Neural crest cell (in vitro differentiated cells): Measurements from ENCODE around the gene ADRB1. TPM values are rescaled to one million over a fixed set of nuclear protein-coding genes. Genes with fewer than 3 reads are reported as not detected.

Source experiments
- DNase-seq: peaks from one replicate; pipeline ENCODE4 v3.0.0; 2021; ENCODE audit warnings: low read depth, mixed read lengths, low spot score
- H3K27ac Mint-ChIP-seq: one replicate; pipeline ENCODE4 v1.8.0; 2021; ENCODE audit warnings: mild to moderate bottlenecking, mixed read lengths; ENCODE audit not compliant: unreplicated experiment
- H3K27me3 Mint-ChIP-seq: 2 replicates; pipeline ENCODE4 v1.8.0; 2021; ENCODE audit warnings: low read depth, mild to moderate bottlenecking, mixed read lengths
- H3K36me3 Mint-ChIP-seq: 2 replicates; pipeline ENCODE4 v1.8.0; 2021; ENCODE audit warnings: low read depth, mild to moderate bottlenecking, mixed read lengths
- H3K4me1 Mint-ChIP-seq: 2 replicates; pipeline ENCODE4 v1.8.0; 2021; ENCODE audit warnings: mixed read lengths
- H3K4me3 Mint-ChIP-seq: one replicate; pipeline ENCODE4 v1.8.0; 2021; ENCODE audit warnings: mild to moderate bottlenecking, mixed read lengths
- H3K9me3 Mint-ChIP-seq: 2 replicates; pipeline ENCODE4 v1.8.0; 2021; ENCODE audit warnings: mixed read lengths
- total RNA-seq: library from RNA; stranded (reverse); gene quantifications from 2 replicates; pipeline ENCODE4 v1.2.1, GENCODE V29; 2021
- TF ChIP-seq, protein P1 (sequence below): fragments of 200-600 bp; sonication (generic); conservative IDR thresholded peaks from 2 replicates; pipeline ENCODE4 v1.5.0; 2021; ENCODE audit warnings: antibody characterized with exemption, mild to moderate bottlenecking

ADRB1 gene
- total RNA-seq, 1 donor from 2014 or later = 0.07 TPM

DNA sequence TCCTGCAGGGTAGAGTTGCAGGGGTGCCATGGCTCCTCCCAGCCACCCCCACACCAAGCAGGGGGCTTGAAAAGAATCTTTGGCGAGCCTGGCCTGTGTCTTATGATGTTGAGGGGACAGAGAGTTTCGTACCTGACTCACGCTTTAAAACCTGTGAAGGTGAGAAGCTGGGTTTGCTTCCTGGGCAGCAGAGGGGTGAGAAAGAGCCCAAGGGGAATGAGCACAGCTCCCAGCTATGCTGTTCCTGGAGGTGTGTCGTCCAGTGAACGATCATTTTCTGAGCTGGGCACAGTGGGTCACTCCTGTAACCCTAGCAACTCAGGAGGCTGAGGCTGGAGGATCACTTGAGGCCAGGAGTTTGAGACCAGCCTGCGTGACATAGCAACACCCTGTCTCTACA, 13.5 kb upstream of the ADRB1 start:
- no peaks in the 10 kb centered on the region for H3K9me3 Mint-ChIP-seq
- no peaks in the 10 kb centered on the region for H3K27me3 Mint-ChIP-seq
- peaks cover 28% of the 10 kb centered on the region for H3K4me1 Mint-ChIP-seq
- no peak overlapping the region for H3K4me3 Mint-ChIP-seq
- H3K27ac Mint-ChIP-seq = no peak overlapping the region
- TF ChIP-seq, protein P1, sequence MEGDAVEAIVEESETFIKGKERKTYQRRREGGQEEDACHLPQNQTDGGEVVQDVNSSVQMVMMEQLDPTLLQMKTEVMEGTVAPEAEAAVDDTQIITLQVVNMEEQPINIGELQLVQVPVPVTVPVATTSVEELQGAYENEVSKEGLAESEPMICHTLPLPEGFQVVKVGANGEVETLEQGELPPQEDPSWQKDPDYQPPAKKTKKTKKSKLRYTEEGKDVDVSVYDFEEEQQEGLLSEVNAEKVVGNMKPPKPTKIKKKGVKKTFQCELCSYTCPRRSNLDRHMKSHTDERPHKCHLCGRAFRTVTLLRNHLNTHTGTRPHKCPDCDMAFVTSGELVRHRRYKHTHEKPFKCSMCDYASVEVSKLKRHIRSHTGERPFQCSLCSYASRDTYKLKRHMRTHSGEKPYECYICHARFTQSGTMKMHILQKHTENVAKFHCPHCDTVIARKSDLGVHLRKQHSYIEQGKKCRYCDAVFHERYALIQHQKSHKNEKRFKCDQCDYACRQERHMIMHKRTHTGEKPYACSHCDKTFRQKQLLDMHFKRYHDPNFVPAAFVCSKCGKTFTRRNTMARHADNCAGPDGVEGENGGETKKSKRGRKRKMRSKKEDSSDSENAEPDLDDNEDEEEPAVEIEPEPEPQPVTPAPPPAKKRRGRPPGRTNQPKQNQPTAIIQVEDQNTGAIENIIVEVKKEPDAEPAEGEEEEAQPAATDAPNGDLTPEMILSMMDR = no peak
- no peak for DNase-seq
- H3K36me3 Mint-ChIP-seq = no peaks in the 10 kb centered on the region

DNA sequence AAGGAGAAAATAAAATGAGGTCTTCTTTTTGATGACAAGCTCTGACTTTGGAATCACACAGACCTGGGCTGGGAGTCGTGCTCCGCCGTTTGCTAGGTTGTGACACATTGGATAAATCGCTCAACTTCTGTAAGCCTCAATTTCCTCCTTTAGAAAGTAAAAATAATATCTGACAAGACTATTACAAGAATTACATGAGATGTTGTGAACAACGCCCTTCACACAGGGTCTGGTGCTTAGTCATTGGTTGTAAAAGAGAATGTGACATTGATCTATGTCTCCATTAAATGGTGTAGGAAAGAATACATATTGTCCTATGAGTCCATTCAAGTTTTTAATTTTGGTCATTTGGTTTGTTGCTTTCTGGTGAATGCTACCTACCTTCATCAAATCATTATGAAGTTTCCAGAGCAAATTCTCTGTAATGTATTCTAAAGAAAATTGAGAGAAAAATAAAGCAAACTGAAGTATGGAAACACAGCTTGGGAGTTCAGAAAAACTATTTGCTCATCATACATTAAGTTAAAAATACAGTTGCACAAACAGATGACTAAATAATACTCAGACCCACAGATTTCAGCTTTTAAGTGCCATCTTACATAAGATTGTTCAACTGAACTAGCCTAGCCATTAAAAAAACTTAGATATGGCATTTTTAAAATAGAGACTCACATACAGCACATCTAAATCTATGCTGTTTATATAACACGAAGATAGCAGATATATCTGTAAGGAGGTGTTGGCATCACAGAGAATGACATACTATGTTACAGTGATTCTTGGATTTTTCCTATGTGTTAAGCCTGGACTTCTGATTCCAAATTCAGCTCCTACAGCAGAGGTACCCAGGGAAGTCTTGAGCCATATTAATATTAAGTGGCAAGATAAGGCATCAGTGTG, 12.3 kb upstream of the ADRB1 start:
- no peaks in the 10 kb centered on the region for H3K27me3 Mint-ChIP-seq
- TF ChIP-seq, protein P1 = no peak
- no peaks in the 10 kb centered on the region for H3K36me3 Mint-ChIP-seq
- H3K9me3 Mint-ChIP-seq = no peaks in the 10 kb centered on the region
- H3K27ac Mint-ChIP-seq = no peak overlapping the region
- no peak for DNase-seq
- no peak overlapping the region for H3K4me3 Mint-ChIP-seq
- H3K4me1 Mint-ChIP-seq = peaks cover 24% of the 10 kb centered on the region

DNA sequence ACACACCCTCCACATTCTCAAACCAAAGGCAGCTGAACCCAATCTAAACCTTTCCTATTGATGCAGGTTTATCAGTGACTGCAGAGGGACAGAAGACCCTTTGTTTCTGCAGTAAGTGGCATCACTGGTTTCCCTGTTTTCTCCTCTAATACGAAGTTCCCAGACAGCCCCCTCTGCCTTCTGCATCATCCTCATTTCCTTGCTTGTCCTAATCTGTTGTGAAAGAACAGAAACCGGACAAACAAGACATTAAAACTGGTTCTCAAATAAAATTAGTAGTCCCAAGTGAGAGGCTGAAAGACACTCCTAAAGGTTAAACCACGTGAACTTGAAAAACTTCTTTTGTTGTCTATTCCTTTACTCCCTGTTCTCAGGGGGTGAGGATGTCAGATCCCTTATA, 10.1 kb upstream of the ADRB1 start:
- no peak overlapping the region for H3K4me3 Mint-ChIP-seq
- H3K36me3 Mint-ChIP-seq = no peaks in the 10 kb centered on the region
- H3K27me3 Mint-ChIP-seq = peaks cover 4% of the 10 kb centered on the region
- no peak for DNase-seq
- H3K27ac Mint-ChIP-seq = peak overlapping the region; percentile 58
- TF ChIP-seq, protein P1 = no peak
- H3K4me1 Mint-ChIP-seq = peaks cover 16% of the 10 kb centered on the region
- H3K9me3 Mint-ChIP-seq = no peaks in the 10 kb centered on the region

DNA sequence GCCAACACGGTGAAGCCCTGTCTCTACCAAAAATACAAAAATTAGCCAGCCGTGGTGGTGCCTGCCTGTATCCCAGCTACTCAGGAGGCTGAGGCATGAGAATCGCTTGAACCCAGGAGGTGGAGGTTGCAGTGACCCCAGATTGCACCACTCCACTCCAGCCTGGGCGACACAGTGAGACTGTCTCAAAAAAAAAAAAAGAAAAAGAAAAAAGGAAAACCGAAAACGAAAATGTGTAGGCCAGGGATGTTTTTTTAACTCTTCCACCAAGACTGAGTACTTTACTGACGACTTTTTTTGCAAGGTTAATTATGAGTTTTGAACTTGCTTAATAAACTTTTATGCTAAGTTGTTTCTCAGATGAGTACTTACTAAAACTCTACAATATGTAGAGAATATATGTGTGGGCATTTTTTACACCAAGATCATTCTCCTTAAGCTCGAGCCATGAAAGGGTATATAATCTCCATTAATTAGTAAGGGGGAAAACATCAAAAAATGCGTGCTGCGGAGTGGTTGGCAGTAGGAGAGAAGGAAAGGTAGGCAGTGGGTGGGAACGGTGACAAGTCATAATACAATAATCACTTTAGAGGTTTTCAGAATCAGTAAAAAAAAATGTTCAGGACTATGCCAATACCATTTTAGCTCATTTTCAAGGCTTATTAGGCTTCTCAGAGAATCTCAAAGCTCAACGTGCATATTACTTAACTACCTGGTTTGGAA, 8.6 kb upstream of the ADRB1 start:
- no peak for DNase-seq
- Mint-ChIP-seq H3K4me1 (peaks cover 16% of the 10 kb centered on the region), H3K27me3 (peaks cover 17% of the 10 kb centered on the region), H3K9me3 (no peaks in the 10 kb centered on the region), H3K36me3 (no peaks in the 10 kb centered on the region), H3K27ac (no peak overlapping the region), H3K4me3 (no peak overlapping the region)
- TF ChIP-seq, protein P1 = no peak

DNA sequence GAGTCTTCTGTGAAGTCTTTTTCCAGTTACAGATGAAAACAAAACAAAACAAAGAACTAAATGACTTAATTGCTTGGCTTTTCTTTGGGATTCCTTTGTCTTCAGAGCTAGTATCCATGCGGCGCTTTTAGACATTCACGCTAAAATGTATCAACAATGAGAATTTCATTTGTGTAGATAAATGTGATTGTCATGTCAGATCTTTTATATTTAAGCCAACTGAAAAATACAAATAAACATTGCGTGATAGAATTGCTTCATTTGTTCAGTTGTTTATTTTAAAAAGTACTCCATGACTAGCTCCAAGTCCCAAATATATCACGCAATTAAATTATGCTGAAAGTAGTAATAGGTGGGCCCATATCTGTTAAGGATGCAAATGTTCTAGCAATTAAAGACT, 7.9 kb upstream of the ADRB1 start:
- Mint-ChIP-seq H3K9me3 (no peaks in the 10 kb centered on the region), H3K36me3 (no peaks in the 10 kb centered on the region), H3K27ac (no peak overlapping the region), H3K27me3 (peaks cover 24% of the 10 kb centered on the region), H3K4me1 (peaks cover 16% of the 10 kb centered on the region), H3K4me3 (no peak overlapping the region)
- no peak for DNase-seq
- TF ChIP-seq, protein P1 = no peak
